SU-DHL-6 (cell line): Measurements from ENCODE around the gene TBCK.

Experiments
- H2AFZ ChIP-seq: fragments of 200-600 bp; sonication (generic); 2 replicates; pipeline ENCODE4 v1.6.1; 2014; ENCODE audit warnings: low read depth, mild to moderate bottlenecking, moderate library complexity, mixed read lengths, antibody characterized with exemption, low read length; ENCODE audit not compliant: severe bottlenecking
- H3F3A ChIP-seq: fragments of 200-600 bp; shearing (Covaris generic); 2 replicates; pipeline ENCODE4 v1.6.0; 2016; ENCODE audit warnings: antibody characterized with exemption, mild to moderate bottlenecking; ENCODE audit not compliant: insufficient read depth
- H3K27ac ChIP-seq: fragments of 200-600 bp; sonication (generic); 2 replicates; pipeline ENCODE4 v1.5.1; 2016; ENCODE audit warnings: low read depth, mild to moderate bottlenecking, low read length, moderate library complexity, mixed read lengths
- H3K27me3 ChIP-seq: fragments of 200-600 bp; sonication (generic), shearing (Covaris generic); 2 replicates; pipeline ENCODE4 v1.6.0; 2014; ENCODE audit warnings: mild to moderate bottlenecking, low read length
- H3K36me3 ChIP-seq: fragments of 200-600 bp; sonication (generic); 2 replicates; pipeline ENCODE4 v1.6.1; 2014; ENCODE audit warnings: mild to moderate bottlenecking, low read length, mixed read lengths
- H3K4me2 ChIP-seq: fragments of 300-600, 200-600 bp; shearing (Covaris generic), sonication (generic); 2 replicates; pipeline ENCODE4 v1.6.0; 2014; ENCODE audit warnings: low read length, low read depth, mild to moderate bottlenecking; ENCODE audit not compliant: poor library complexity, severe bottlenecking
- H3K4me3 ChIP-seq: fragments of 200-600 bp; sonication (generic); 2 replicates; pipeline ENCODE4 v1.5.1; 2014; ENCODE audit warnings: antibody characterized with exemption, low read length, mild to moderate bottlenecking, mixed read lengths; ENCODE audit not compliant: insufficient read depth, poor library complexity, severe bottlenecking
- H3K79me2 ChIP-seq: fragments of 200-600 bp; sonication (generic); 2 replicates; pipeline ENCODE4 v1.6.1; 2014; ENCODE audit warnings: mild to moderate bottlenecking, low read length, moderate library complexity; ENCODE audit not compliant: insufficient read depth
- H3K9ac ChIP-seq: fragments of 200-600 bp; sonication (generic); 2 replicates; pipeline ENCODE4 v1.7.0; 2014; ENCODE audit warnings: mild to moderate bottlenecking, low read length
- H3K9me2 ChIP-seq: fragments of 200-600 bp; sonication (generic); replicated peaks from 2 replicates; pipeline ENCODE4 v1.6.1; 2014; ENCODE audit warnings: low read length; ENCODE audit not compliant: insufficient read depth
- H3K9me3 ChIP-seq: fragments of 200-600 bp; sonication (generic); 2 replicates; pipeline ENCODE4 v1.6.1; 2014; ENCODE audit warnings: low read length, mixed read lengths; ENCODE audit not compliant: insufficient read depth
- H4K20me1 ChIP-seq: fragments of 200-600 bp; sonication (generic); 2 replicates; pipeline ENCODE4 v1.6.1; 2014; ENCODE audit warnings: low read depth, mild to moderate bottlenecking, antibody characterized with exemption, low read length, moderate library complexity, mixed read lengths
- EZH2phosphoT487 ChIP-seq: fragments of 200-600 bp; sonication (generic), shearing (Covaris generic); conservative IDR thresholded peaks from 2 replicates; pipeline ENCODE4 v1.6.1; 2018; ENCODE audit warnings: mild to moderate bottlenecking, antibody characterized with exemption, low read length, moderate library complexity, mixed read lengths
- TF ChIP-seq, protein P1 (sequence below): fragments of 200-600 bp; sonication (generic); IDR thresholded peaks from one replicate; pipeline ENCODE4 v1.5.1; 2017; ENCODE audit warnings: antibody characterized with exemption, mild to moderate bottlenecking, low read length, moderate library complexity; ENCODE audit not compliant: insufficient read depth, poor library complexity, severe bottlenecking

Gene TBCK

DNA sequence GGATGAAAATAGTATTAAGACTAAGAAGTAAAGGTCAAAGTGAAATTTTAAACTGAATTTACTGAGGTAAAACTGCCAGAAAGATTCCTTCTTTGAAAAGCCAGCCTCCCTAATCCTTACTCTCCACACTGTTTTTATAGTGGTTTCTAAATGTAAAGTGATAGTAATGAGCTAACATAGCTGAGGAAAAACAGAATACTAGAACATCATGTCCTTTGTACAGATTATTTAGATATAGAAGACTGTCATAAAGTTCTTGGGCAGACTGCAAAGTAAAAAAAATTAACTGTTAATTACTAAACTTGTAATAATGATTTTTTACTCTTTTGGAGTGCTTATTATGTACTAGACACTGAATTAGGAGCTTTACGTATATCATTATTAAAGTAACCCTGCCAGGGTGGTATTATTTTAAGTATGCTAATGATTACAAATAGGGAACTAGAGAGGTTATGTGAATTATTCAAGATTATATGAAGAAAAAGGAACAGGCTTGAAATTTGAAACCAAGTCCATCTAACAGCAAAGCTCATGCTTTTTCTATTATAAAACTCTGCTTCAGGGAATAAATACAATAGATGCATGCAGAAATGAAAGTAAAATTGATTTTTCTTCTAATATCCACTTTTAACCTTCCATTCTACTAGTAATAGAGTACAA is 150.5 kb downstream of the TBCK start:
- H2AFZ ChIP-seq, result no peak overlapping the region
- no peak overlapping the region for H3K27ac ChIP-seq
- TF ChIP-seq EZH2phosphoT487, result no peak
- TF ChIP-seq, protein P1, sequence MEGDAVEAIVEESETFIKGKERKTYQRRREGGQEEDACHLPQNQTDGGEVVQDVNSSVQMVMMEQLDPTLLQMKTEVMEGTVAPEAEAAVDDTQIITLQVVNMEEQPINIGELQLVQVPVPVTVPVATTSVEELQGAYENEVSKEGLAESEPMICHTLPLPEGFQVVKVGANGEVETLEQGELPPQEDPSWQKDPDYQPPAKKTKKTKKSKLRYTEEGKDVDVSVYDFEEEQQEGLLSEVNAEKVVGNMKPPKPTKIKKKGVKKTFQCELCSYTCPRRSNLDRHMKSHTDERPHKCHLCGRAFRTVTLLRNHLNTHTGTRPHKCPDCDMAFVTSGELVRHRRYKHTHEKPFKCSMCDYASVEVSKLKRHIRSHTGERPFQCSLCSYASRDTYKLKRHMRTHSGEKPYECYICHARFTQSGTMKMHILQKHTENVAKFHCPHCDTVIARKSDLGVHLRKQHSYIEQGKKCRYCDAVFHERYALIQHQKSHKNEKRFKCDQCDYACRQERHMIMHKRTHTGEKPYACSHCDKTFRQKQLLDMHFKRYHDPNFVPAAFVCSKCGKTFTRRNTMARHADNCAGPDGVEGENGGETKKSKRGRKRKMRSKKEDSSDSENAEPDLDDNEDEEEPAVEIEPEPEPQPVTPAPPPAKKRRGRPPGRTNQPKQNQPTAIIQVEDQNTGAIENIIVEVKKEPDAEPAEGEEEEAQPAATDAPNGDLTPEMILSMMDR, result no peak
- no peaks in the 10 kb centered on the region for H3F3A ChIP-seq
- no peaks in the 10 kb centered on the region for H3K9me2 ChIP-seq
- no peak overlapping the region for H3K4me2 ChIP-seq
- H3K9ac ChIP-seq, result no peak overlapping the region
- H3K36me3 ChIP-seq, result no peaks in the 10 kb centered on the region
- H3K9me3 ChIP-seq, result no peaks in the 10 kb centered on the region
- H3K27me3 ChIP-seq, result no peaks in the 10 kb centered on the region
- no peak overlapping the region for H3K4me3 ChIP-seq
- no peaks in the 10 kb centered on the region for H3K79me2 ChIP-seq
- no peaks in the 10 kb centered on the region for H4K20me1 ChIP-seq

DNA sequence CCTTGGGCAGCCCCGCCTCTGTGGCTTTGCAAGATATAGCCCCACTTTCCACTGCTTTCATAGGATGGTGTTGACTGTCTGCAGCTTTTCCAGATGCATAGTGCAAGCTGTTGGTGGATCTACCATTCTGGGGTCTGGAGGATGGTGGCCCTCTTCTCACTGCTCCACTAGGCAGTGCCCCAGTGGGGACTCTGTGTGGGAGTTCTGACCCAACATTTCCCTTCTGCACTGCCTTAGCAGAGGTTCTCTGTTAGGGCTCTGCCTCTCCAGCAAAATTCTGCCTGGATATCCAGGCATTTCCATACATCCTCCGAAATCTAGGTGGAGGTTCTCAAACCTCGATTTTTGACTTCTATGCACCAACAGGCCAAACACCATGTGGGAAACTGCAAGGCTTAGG is 153.7 kb downstream of the TBCK start:
- Histone ChIP-seq H2AFZ (no peak overlapping the region), H3K27me3 (no peaks in the 10 kb centered on the region), H3K36me3 (no peaks in the 10 kb centered on the region), H3K9ac (no peak overlapping the region), H3K4me3 (no peak overlapping the region), H3K9me2 (no peaks in the 10 kb centered on the region), H4K20me1 (no peaks in the 10 kb centered on the region), H3K27ac (no peak overlapping the region), H3F3A (no peaks in the 10 kb centered on the region), H3K9me3 (no peaks in the 10 kb centered on the region), H3K4me2 (no peak overlapping the region), H3K79me2 (no peaks in the 10 kb centered on the region)
- no peak for TF ChIP-seq EZH2phosphoT487
- TF ChIP-seq, protein P1, result no peak

DNA sequence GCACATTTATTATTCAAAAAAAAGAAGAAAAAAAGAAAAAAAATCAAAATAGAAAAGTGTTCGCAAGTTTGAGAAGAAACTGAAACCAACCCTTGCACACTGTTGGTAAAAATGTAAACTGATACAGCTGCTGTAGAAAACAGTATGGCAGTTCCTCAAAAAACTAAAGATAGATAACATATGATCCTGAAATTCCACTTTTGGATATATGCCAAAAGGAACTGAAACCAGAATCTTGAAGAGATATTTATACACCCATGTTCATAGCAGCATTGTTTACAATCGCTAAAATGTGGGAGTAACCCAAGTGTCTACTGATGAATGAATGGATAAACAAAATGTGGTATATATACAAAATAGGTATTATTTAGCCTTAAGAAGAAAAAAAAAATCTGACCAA is 155.4 kb downstream of the TBCK start:
- TF ChIP-seq EZH2phosphoT487, result no peak
- TF ChIP-seq, protein P1, result no peak
- H3K9me3 ChIP-seq, result no peaks in the 10 kb centered on the region
- no peaks in the 10 kb centered on the region for H3K79me2 ChIP-seq
- no peaks in the 10 kb centered on the region for H4K20me1 ChIP-seq
- no peaks in the 10 kb centered on the region for H3F3A ChIP-seq
- no peak overlapping the region for H3K4me3 ChIP-seq
- H3K9me2 ChIP-seq, result no peaks in the 10 kb centered on the region
- no peak overlapping the region for H3K9ac ChIP-seq
- H3K4me2 ChIP-seq, result no peak overlapping the region
- H2AFZ ChIP-seq, result no peak overlapping the region
- H3K27me3 ChIP-seq, result no peaks in the 10 kb centered on the region
- no peak overlapping the region for H3K27ac ChIP-seq
- H3K36me3 ChIP-seq, result no peaks in the 10 kb centered on the region
